ENCODE results near the gene NFYA.

- no peak for TF ChIP-seq CTCF (IDR thresholded peaks at IDR 0.05)
- no peak for TF ChIP-seq EP300 (IDR thresholded peaks at IDR 0.05)
- no peak for TF ChIP-seq POLR2A (IDR thresholded peaks at IDR 0.05)
Measured at GRCh38 chr6:41046084-41046483, 26.7 kb upstream of the NFYA start.

Data from ovary (tissue), 3 donors.